Liver (tissue), 9 donors: Measurements from ENCODE around the gene COL20A1. TPM values are rescaled to one million over a fixed set of nuclear protein-coding genes. Genes with fewer than 3 reads are reported as not detected.

Experiments
- DNase-seq: peaks from one replicate; pipeline ENCODE4 v3.0.0-alpha.2; 2017; ENCODE audit warnings: low spot score
- H3K27ac ChIP-seq, 2 donors: one replicate each; pipeline ENCODE4 v1.7.0; 2013; ENCODE audit warnings: inconsistent platforms in 2 of 2, low read length in 2 of 2, control low read depth in 1 of 2, low read depth in 1 of 2, mild to moderate bottlenecking in 1 of 2
- H3K27me3 ChIP-seq, 4 donors: one replicate each; pipeline versions ENCODE4 v1.6.1 to v1.7.0; 2013; ENCODE audit warnings: low read length in 3 of 4, inconsistent platforms in 1 of 4, mild to moderate bottlenecking in 1 of 4, moderate library complexity in 1 of 4; ENCODE audit not compliant: control insufficient read depth in 4 of 4, insufficient read depth in 4 of 4
- H3K36me3 ChIP-seq, 4 donors: one replicate each; pipeline versions ENCODE4 v1.6.1 to v1.7.0; 2013; ENCODE audit warnings: low read length in 3 of 4, mild to moderate bottlenecking in 3 of 4, low read depth in 1 of 4, moderate library complexity in 1 of 4; ENCODE audit not compliant: control insufficient read depth in 4 of 4, insufficient read depth in 3 of 4
- H3K4me1 ChIP-seq, 4 donors: one replicate each; pipeline versions ENCODE4 v1.6.1 to v1.7.0; 2013; ENCODE audit warnings: low read length in 3 of 4, mild to moderate bottlenecking in 3 of 4, moderate library complexity in 1 of 4; ENCODE audit not compliant: control insufficient read depth in 4 of 4, insufficient read depth in 4 of 4
- H3K4me3 ChIP-seq, 3 donors: one replicate each; pipeline versions ENCODE4 v1.6.1 to v1.7.0; 2013; ENCODE audit warnings: low read length in 3 of 3, control low read depth in 1 of 3, low read depth in 1 of 3, mild to moderate bottlenecking in 1 of 3
- H3K9ac ChIP-seq, 2 donors: one replicate each; pipeline ENCODE4 v1.7.0; 2013; ENCODE audit warnings: low read length in 2 of 2, mild to moderate bottlenecking in 2 of 2, moderate library complexity in 2 of 2, control low read depth in 1 of 2, low read depth in 1 of 2
- H3K9me3 ChIP-seq, 4 donors: one replicate each; pipeline versions ENCODE4 v1.6.1 to v1.7.0; 2013; ENCODE audit warnings: low read length in 3 of 4; ENCODE audit not compliant: control insufficient read depth in 4 of 4
- ATF3 ChIP-seq: IDR thresholded peaks from 2 replicates; pipeline ENCODE4 v1.6.1; 2016; ENCODE audit warnings: antibody characterized with exemption
- CTCF ChIP-seq: fragments of 150-350 bp; IDR thresholded peaks from 2 replicates; pipeline ENCODE4 v1.5.1; 2017; ENCODE audit warnings: improper control_type of control experiment, low read depth, low read length; ENCODE audit not compliant: missing input control
- EGR1 ChIP-seq, 2 donors: IDR thresholded peaks; 2 replicates each; pipeline ENCODE4 v1.6.1; 2016 to 2018; ENCODE audit warnings: antibody characterized with exemption in 2 of 2, low read depth in 2 of 2
- FOXA1 ChIP-seq: IDR thresholded peaks from 2 replicates; pipeline ENCODE4 v1.6.1; 2016; ENCODE audit warnings: antibody characterized with exemption
- FOXA2 ChIP-seq: IDR thresholded peaks from 2 replicates; pipeline ENCODE4 v1.6.1; 2016; ENCODE audit warnings: antibody characterized with exemption
- GABPA ChIP-seq, 2 donors: IDR thresholded peaks in 1 of 2; conservative IDR thresholded peaks in 1 of 2; 2 replicates each; pipeline ENCODE4 v1.6.1; 2016; ENCODE audit warnings: antibody characterized with exemption in 2 of 2, mild to moderate bottlenecking in 1 of 2, moderate library complexity in 1 of 2
- HNF4A ChIP-seq, 2 donors: conservative IDR thresholded peaks; 2 replicates each; pipeline ENCODE4 v1.6.1; 2016; ENCODE audit warnings: antibody characterized with exemption in 2 of 2, mild to moderate bottlenecking in 2 of 2
- JUND ChIP-seq, 2 donors: IDR thresholded peaks; 2 replicates each; pipeline ENCODE4 v1.6.1; 2016; ENCODE audit warnings: antibody characterized with exemption in 2 of 2
- MAX ChIP-seq: IDR thresholded peaks from 2 replicates; pipeline ENCODE4 v1.6.1; 2016; ENCODE audit warnings: antibody characterized with exemption
- NR2F2 ChIP-seq: IDR thresholded peaks from 2 replicates; pipeline ENCODE4 v1.6.1; 2016; ENCODE audit warnings: antibody characterized with exemption
- RAD21 ChIP-seq, 2 donors: IDR thresholded peaks; 2 replicates each; pipeline ENCODE4 v1.6.1; 2016; ENCODE audit warnings: antibody characterized with exemption in 2 of 2, mild to moderate bottlenecking in 2 of 2
- REST ChIP-seq: IDR thresholded peaks from 2 replicates; pipeline ENCODE4 v1.6.1; 2016; ENCODE audit warnings: antibody characterized with exemption, mild to moderate bottlenecking
- RXRA ChIP-seq, 2 donors: IDR thresholded peaks; 2 replicates each; pipeline ENCODE4 v1.6.1; 2017 to 2018; ENCODE audit warnings: antibody characterized with exemption in 2 of 2, mild to moderate bottlenecking in 1 of 2
- SP1 ChIP-seq: IDR thresholded peaks from 2 replicates; pipeline ENCODE4 v1.6.1; 2018; ENCODE audit warnings: antibody characterized with exemption, mild to moderate bottlenecking
- TAF1 ChIP-seq: conservative IDR thresholded peaks from 2 replicates; pipeline ENCODE4 v1.6.1; 2016; ENCODE audit warnings: antibody characterized with exemption, mild to moderate bottlenecking
- YY1 ChIP-seq: IDR thresholded peaks from 2 replicates; pipeline ENCODE4 v1.6.1; 2016; ENCODE audit warnings: antibody characterized with exemption, mild to moderate bottlenecking
- ZBTB33 ChIP-seq: IDR thresholded peaks from 2 replicates; pipeline ENCODE4 v1.6.1; 2016; ENCODE audit warnings: antibody characterized with exemption
- WGBS: extraction: QIAGEN DNeasy Blood & Tissue Kit; methylation state at CpG from one replicate; pipeline ENCODE4 v1.1.7; 2013; 5-methylcytosine and 5-hydroxymethylcytosine counted together
- polyA plus RNA-seq, 2 donors: library from polyadenylated mRNA; stranded (reverse) in 1 of 2; unstranded in 1 of 2; fragments of 200-250 nt in 1 of 2; fragments of >200 nt in 1 of 2; fragmentation: Nextera tagmentation in 1 of 2; extraction: Ambion mirVana in 1 of 2; gene quantifications; one replicate each; pipeline versions ENCODE4 v1.2.1 to v1.2.3, GENCODE V29; 2013 to 2015
- total RNA-seq, 2 donors: library from RNA; depleted of rRNA; stranded (reverse); fragments of >200 nt; gene quantifications; one replicate each; pipeline ENCODE4 v1.2.3, GENCODE V29; 2014
- donor health status: healthy.
- donor health status: healthy.
- donor health status: healthy.
- donor health status: healthy.
- donor health status: healthy.

Gene COL20A1
- total and polyA plus RNA-seq, 4 donors = not detected

GRCh38 chr20:63343460-63344445 lies 50.8 kb downstream of the COL20A1 start:
- Histone ChIP-seq H3K9ac (no peak overlapping the region), H3K9me3 (no peaks in the 10 kb centered on the region), H3K27me3 (no peaks in the 10 kb centered on the region), H3K4me1 (peaks cover 0 to 26% (median 15%) of the 10 kb centered on the region in 4 donors), H3K36me3 (no peaks in the 10 kb centered on the region), H3K27ac (no peak overlapping the region), H3K4me3 (no peak overlapping the region)
- no peak for TF ChIP-seq JUND (IDR thresholded peaks at IDR 0.05)
- no peak for TF ChIP-seq ZBTB33
- no peak for TF ChIP-seq SP1
- TF ChIP-seq CTCF = no peak
- no peak for TF ChIP-seq FOXA2
- TF ChIP-seq MAX = no peak
- no peak for TF ChIP-seq HNF4A (conservative IDR thresholded peaks at IDR 0.05)
- TF ChIP-seq YY1 = no peak
- no peak for TF ChIP-seq FOXA1
- no peak for TF ChIP-seq GABPA (IDR thresholded peaks at IDR 0.05 in 1 of 2, conservative IDR thresholded peaks at IDR 0.05 in 1 of 2)
- no peak for TF ChIP-seq EGR1 (IDR thresholded peaks at IDR 0.05; ENCODE audit: low read depth in 2 of 2)
- no peak for TF ChIP-seq NR2F2
- TF ChIP-seq ATF3 = no peak
- no peak for TF ChIP-seq RXRA (IDR thresholded peaks at IDR 0.05)
- no peak for TF ChIP-seq TAF1
- no peak for TF ChIP-seq RAD21 (IDR thresholded peaks at IDR 0.05)
- TF ChIP-seq REST = no peak
- 58% methylated on average over 37 of the region's 37 CpGs for WGBS
- no peak for DNase-seq
